Lower leg skin (tissue), 4 donors: Measurements from ENCODE around the gene KCNJ16. TPM values are rescaled to one million over a fixed set of nuclear protein-coding genes. Genes with fewer than 3 reads are reported as not detected.

Experiments used
- DNase-seq, 2 donors: peaks; one replicate each; pipeline ENCODE4 v3.0.0-alpha.2; 2019; ENCODE audit warnings: low spot score in 2 of 2
- H3K4me3 ChIP-seq: fragments of 200-600 bp; sonication (generic); 2 replicates; pipeline ENCODE4 v1.5.1; 2017; ENCODE audit warnings: mild to moderate bottlenecking, low read depth; ENCODE audit not compliant: poor library complexity, severe bottlenecking
- CTCF ChIP-seq, 3 donors: fragments of 450-650 bp; IDR thresholded peaks; one replicate each; pipeline ENCODE4 v1.5.1; 2016; ENCODE audit warnings: antibody characterized with exemption in 3 of 3, mild to moderate bottlenecking in 3 of 3, moderate library complexity in 2 of 3
- POLR2A ChIP-seq, 2 donors: fragments of 450-650 bp; IDR thresholded peaks; one replicate each; pipeline ENCODE4 v1.6.1; 2016 to 2017; ENCODE audit warnings: antibody characterized with exemption in 2 of 2, mild to moderate bottlenecking in 1 of 2, moderate library complexity in 1 of 2
- WGBS, 2 donors: methylation state at CpG; one replicate each; pipeline ENCODE4 v1.1.5; 2018; 5-methylcytosine and 5-hydroxymethylcytosine counted together
- intact Hi-C: fragments of 100-400 bp; cut with DNase I; formaldehyde crosslinking; loops from one replicate; pipeline ENCODE4 v1.15.0; 2023; ENCODE audit warnings: low total_unique reads
- total RNA-seq, 4 donors: library from RNA; depleted of rRNA; stranded (reverse); fragments of >200 nt; gene quantifications; one replicate each; pipeline ENCODE4 v1.1.0, GENCODE V29; 2016

KCNJ16 gene
- total RNA-seq, 4 donors from 2014 or later, result 1.1 TPM; not detected in 3

- DNase-seq, result no peak
- intact Hi-C loops, result no loop called here
- WGBS, 2 donors, result 58 to 62% methylated on average over 3 of the region's 3 CpGs
Observed at GRCh38 chr17:70124723-70125122, 49.7 kb downstream of the KCNJ16 start.

GRCh38 chr17:70127221-70127873, 52.3 kb downstream of the KCNJ16 start:
- no peak overlapping the region for H3K4me3 ChIP-seq
- WGBS, 2 donors, result 70% methylated on average over 6 of the region's 6 CpGs
- intact Hi-C loops, result no loop called here
- DNase-seq, result no peak
- TF ChIP-seq CTCF (IDR thresholded peaks at IDR 0.05), result no peak
- TF ChIP-seq POLR2A (IDR thresholded peaks at IDR 0.05), result no peak

More at GRCh38 chr17:70124723-70125122, 49.7 kb downstream of the KCNJ16 start:
- TF ChIP-seq POLR2A (IDR thresholded peaks at IDR 0.05) (no peak), CTCF (IDR thresholded peaks at IDR 0.05) (no peak)
- H3K4me3 ChIP-seq, result no peak overlapping the region

- intact Hi-C loops, result no loop called here
- 96% methylated on average over 23 of the region's 23 CpGs for WGBS, 2 donors
- no peak overlapping the region for H3K4me3 ChIP-seq
- TF ChIP-seq CTCF (IDR thresholded peaks at IDR 0.05) (no peak), POLR2A (IDR thresholded peaks at IDR 0.05) (no peak)
- no peak for DNase-seq
Observed at GRCh38 chr17:70128727-70129238, 53.8 kb downstream of the KCNJ16 start.

DNA sequence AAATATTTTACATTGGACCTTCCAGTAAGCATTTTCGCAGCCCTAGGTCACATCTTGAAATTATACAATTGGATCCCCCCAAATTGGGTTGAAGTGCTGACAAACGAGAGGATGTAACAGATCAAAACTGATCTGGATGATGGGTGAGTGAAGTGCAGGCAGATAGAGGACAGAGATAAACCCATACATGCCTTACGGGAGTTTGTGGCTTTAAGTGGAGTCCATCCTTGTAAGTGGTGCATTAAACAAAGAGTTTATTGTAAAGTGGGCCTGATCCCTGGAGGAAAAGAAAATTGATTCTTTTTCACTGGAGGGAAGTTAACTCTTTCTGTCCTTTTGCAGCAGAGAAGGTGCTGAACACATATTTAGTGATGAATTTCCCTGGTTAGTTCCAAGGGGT, 55.3 kb downstream of the KCNJ16 start:
- WGBS, 2 donors, result 67 to 71% methylated on average over 3 of the region's 3 CpGs
- no peak overlapping the region for H3K4me3 ChIP-seq
- intact Hi-C loops, result no loop called here
- TF ChIP-seq CTCF (IDR thresholded peaks at IDR 0.05), result no peak
- no peak for TF ChIP-seq POLR2A (IDR thresholded peaks at IDR 0.05)
- no peak for DNase-seq

GRCh38 chr17:70132505-70132904, 57.5 kb downstream of the KCNJ16 start:
- TF ChIP-seq CTCF (IDR thresholded peaks at IDR 0.05), result no peak
- no peak for TF ChIP-seq POLR2A (IDR thresholded peaks at IDR 0.05)
- no peak for DNase-seq
- 96 to 97% methylated on average over 11 of the region's 11 CpGs for WGBS, 2 donors
- no peak overlapping the region for H3K4me3 ChIP-seq
- intact Hi-C loops, result no loop called here

DNA sequence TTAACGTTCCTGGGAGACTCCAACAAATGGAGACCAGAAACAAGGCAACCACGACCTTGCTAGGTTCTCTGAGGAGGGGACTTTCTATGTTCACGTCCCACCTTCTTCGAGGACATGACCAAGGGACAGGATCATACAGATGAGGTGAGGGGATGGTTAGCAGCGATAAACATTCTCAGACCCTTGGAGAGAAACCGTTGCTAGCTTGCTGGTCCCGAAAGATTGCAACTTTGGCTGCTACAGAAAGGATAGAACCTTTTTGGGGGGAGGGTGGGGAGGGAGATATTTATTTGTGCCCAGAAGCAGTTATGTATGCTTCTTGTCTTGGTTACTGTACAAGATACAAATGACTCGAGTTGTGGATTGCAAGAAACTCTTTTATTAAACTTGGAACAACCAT, 59.0 kb downstream of the KCNJ16 start:
- intact Hi-C loops, result no loop called here
- TF ChIP-seq CTCF (IDR thresholded peaks at IDR 0.05), result no peak
- TF ChIP-seq POLR2A (IDR thresholded peaks at IDR 0.05), result no peak
- 83 to 84% methylated on average over 8 of the region's 8 CpGs for WGBS, 2 donors
- no peak overlapping the region for H3K4me3 ChIP-seq
- no peak for DNase-seq
